ENCODE data around the gene TAX1BP1.

- TF ChIP-seq POLR2AphosphoS5 (IDR thresholded peaks at IDR 0.05), result no peak
- TF ChIP-seq CTCF (IDR thresholded peaks at IDR 0.05), result no peak
Observed at GRCh38 chr7:27734583-27734982, 5.4 kb upstream of the TAX1BP1 start.

All from breast epithelium (tissue), 3 donors.